ENCODE measurements around the gene CEP57L1.

DNA sequence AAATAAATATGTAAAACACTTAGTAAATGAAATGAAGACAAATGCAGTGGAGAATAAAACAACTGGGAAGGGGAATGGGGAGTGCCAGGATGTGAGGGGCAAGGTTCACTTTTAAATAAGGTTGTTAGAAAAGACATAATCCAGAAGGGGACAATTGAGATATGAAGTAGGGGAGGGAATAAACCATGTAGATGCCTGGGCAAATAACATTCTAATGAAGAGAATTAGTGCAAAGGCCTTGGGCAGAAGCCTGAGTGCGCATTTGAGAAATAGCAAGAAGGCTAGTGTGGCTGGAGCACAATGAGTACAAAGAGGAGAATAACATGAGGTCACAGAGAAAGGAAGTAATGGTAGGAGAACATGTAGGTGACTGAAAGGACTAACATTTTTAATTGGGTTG is 2.4 kb downstream of the CEP57L1 start:
- TF ChIP-seq CTCF (IDR thresholded peaks at IDR 0.05; ENCODE audit: low read depth, low read length): no peak
- no peak for TF ChIP-seq MYC (IDR thresholded peaks at IDR 0.05; ENCODE audit: low read depth, low read length)
